Measurements from ENCODE around the gene GARRE1. TPM values are rescaled to one million over a fixed set of nuclear protein-coding genes. Genes with fewer than 3 reads are reported as not detected.
A peak's percentile ranks its signal among the peaks of the same experiment; 100 is the strongest.

The GARRE1 gene
- total and polyA plus RNA-seq, 2 of the 4 experiments (the other 2 are of a cell fraction), result 13.8 to 16.9 TPM

DNA sequence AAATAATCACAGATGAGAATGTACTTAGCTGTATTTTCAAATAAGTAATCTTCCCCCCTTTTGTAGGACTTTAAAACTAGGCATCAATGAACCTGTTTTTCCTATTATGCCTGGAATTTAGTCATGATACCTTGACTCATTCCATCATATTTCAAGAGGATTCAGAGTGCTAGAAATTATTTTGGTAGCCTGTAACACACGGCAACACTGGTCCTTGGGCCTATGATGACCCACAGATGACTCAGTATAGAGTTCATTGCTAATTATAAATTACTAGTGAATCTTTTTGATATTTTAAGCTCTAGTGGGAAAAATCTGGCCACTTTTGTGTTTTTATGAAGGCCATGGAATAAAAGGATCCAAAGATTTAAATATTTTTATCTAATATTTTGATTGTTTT is 26.0 kb upstream of the GARRE1 start:
- Histone ChIP-seq H2BK15ac (ENCODE audit: low read depth, low read length) (no peak overlapping the region), H3K27me3 (ENCODE audit: control insufficient read depth, insufficient read depth, low read length) (no peaks in the 10 kb centered on the region), H3K23ac (ENCODE audit: low read depth, low read length) (no peak overlapping the region), H3K18ac (ENCODE audit: low read depth, low read length) (no peak overlapping the region), H2AK5ac (ENCODE audit: low read depth, low read length) (no peak overlapping the region), H2BK120ac (ENCODE audit: low read depth, low read length) (no peak overlapping the region), H3K9ac (ENCODE audit: low read depth, low read length) (no peak overlapping the region), H2AK9ac (replicated peaks; ENCODE audit: low read depth, low read length, poor library complexity) (no peak overlapping the region), H4K20me1 (ENCODE audit: insufficient read depth, low read length) (peaks cover 39% of the 10 kb centered on the region), H3K4me1 (ENCODE audit: control insufficient read depth, insufficient read depth, low read length) (peaks cover 22% of the 10 kb centered on the region), H3K14ac (replicated peaks; ENCODE audit: low read depth, low read length) (no peak overlapping the region), H4K91ac (ENCODE audit: insufficient read depth, low read depth, low read length) (no peak overlapping the region), H3K4me3 (ENCODE audit: insufficient read depth, low read depth, low read length) (no peak overlapping the region), H3K27ac (ENCODE audit: insufficient read depth, low read length) (no peak overlapping the region), H3K9me3 (ENCODE audit: control insufficient read depth, insufficient read depth, low read length) (no peaks in the 10 kb centered on the region), H3K9me1 (ENCODE audit: insufficient read depth, low read length) (peaks cover 31% of the 10 kb centered on the region), H3K36me3 (ENCODE audit: control insufficient read depth, insufficient read depth, low read length) (peaks cover 41% of the 10 kb centered on the region), H3K79me1 (ENCODE audit: low read depth in 1 of 2, low read length in 2 of 2) (peaks cover 27 to 68% of the 10 kb centered on the region in 2 experiments), H4K8ac (ENCODE audit: low read depth in 2 of 2, low read length in 2 of 2) (no peak overlapping the region), H3K4ac (ENCODE audit: low read depth, low read length) (no peak overlapping the region), H3K4me2 (ENCODE audit: low read depth, low read length) (no peak overlapping the region), H2BK20ac (ENCODE audit: low read depth, low read length) (no peak overlapping the region), H2AFZ (replicated peaks; ENCODE audit: low read length, poor library complexity) (no peak overlapping the region), H2BK5ac (ENCODE audit: low read depth, low read length, poor library complexity, severe bottlenecking) (no peak overlapping the region), H4K5ac (ENCODE audit: low read depth, low read length) (no peak overlapping the region), H3K56ac (ENCODE audit: extremely low read depth, insufficient read depth, low read length) (no peak overlapping the region)
- DNase-seq, result peak; percentile 45
- intact Hi-C loops (cut with micrococcal nuclease), result loop anchor here (5.0 to 10.0 kb wide), 2 partner anchors 109 to 206 kb away; no protein-coding TSS in a partner anchor
- WGBS, 2 experiments (ENCODE audit: extremely low coverage in 2 of 2, insufficient read length in 1 of 2), result no CpG with 5 or more reads among the region's 1 CpG
- CTCF ChIA-PET, result interaction anchor here (0.5 to 1.4 kb wide), 2 partner anchors 9 to 249 kb away, joined by 3 read pairs; no protein-coding TSS in a partner anchor
- in situ Hi-C loops (cut with MboI; ENCODE audit: low sequenced_read_pairs), result no loop called here
- dilution Hi-C loops (cut with HindIII; ENCODE audit: low sequenced_read_pairs, unreplicated experiment), result no loop called here
- POLR2A ChIA-PET (ENCODE audit: unreplicated experiment), result no interaction called here
- no peak for ATAC-seq (ENCODE audit: low read depth)
- BruUV-seq (replicated peaks), result no TSS peak
- TF ChIP-seq, protein P1, sequence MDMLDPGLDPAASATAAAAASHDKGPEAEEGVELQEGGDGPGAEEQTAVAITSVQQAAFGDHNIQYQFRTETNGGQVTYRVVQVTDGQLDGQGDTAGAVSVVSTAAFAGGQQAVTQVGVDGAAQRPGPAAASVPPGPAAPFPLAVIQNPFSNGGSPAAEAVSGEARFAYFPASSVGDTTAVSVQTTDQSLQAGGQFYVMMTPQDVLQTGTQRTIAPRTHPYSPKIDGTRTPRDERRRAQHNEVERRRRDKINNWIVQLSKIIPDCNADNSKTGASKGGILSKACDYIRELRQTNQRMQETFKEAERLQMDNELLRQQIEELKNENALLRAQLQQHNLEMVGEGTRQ (IDR thresholded peaks at IDR 0.05; ENCODE audit: low read depth, low read length), result no peak
- TF ChIP-seq RCOR1 (IDR thresholded peaks at IDR 0.05; ENCODE audit: insufficient replicate concordance, low read length) (no peak), RAD21 (IDR thresholded peaks at IDR 0.05; ENCODE audit: low read length) (no peak), CEBPB (IDR thresholded peaks at IDR 0.05; ENCODE audit: low read depth, low read length) (no peak), BHLHE40 (IDR thresholded peaks at IDR 0.05; ENCODE audit: low read depth, low read length) (no peak), NFE2L2 (IDR thresholded peaks at IDR 0.05; ENCODE audit: low read depth, low read length) (no peak), SMC3 (IDR thresholded peaks at IDR 0.05; ENCODE audit: low read depth, low read length) (no peak), MAZ (IDR thresholded peaks at IDR 0.05; ENCODE audit: borderline replicate concordance, low read depth, low read length) (no peak), POLR2A (IDR thresholded peaks at IDR 0.05; ENCODE audit: low read depth, low read length) (no peak), MAFK (IDR thresholded peaks at IDR 0.05; ENCODE audit: low read depth, low read length) (no peak), FOS (IDR thresholded peaks at IDR 0.05; ENCODE audit: low read depth, low read length) (no peak)

Data from IMR-90 (cell line).